ENCODE results near the gene CHRNE. TPM values are rescaled to one million over a fixed set of nuclear protein-coding genes. Genes with fewer than 3 reads are reported as not detected.

Gene CHRNE
- total and polyA plus RNA-seq, 12 donors = 0.30 to 7.2 (median 0.56) TPM; not detected in 2

DNA sequence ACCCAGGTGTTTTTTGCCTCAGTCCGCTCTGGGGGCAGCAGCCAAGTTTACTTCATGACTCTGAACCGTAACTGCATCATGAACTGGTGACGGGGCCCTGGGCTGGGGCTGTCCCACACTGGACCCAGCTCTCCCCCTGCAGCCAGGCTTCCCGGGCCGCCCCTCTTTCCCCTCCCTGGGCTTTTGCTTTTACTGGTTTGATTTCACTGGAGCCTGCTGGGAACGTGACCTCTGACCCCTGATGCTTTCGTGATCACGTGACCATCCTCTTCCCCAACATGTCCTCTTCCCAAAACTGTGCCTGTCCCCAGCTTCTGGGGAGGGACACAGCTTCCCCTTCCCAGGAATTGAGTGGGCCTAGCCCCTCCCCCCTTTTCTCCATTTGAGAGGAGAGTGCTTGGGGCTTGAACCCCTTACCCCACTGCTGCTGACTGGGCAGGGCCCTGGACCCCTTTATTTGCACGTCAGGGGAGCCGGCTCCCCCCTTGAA, 5.7 kb downstream of the CHRNE start:
- Histone ChIP-seq H3K4me1 (replicated peaks in 1 of 2) (peaks cover 0 to 9% of the 10 kb centered on the region in 2 donors), H3K36me3 (replicated peaks in 1 of 2) (peaks cover 0 to 47% of the 10 kb centered on the region in 2 donors), H3K27ac (no peak overlapping the region), H3K9me3 (replicated peaks in 1 of 3) (no peaks in the 10 kb centered on the region), H3K4me3 (no peak overlapping the region), H3K27me3 (no peaks in the 10 kb centered on the region)
- no peak for DNase-seq
- 79 to 85% (median 80%) methylated on average over 9 to 10 of the region's 10 CpGs for WGBS, 4 donors
- intact Hi-C loops (cut with DNase I) = no loop called here
- no peak for TF ChIP-seq POLR2A (IDR thresholded peaks at IDR 0.05)
- no peak for TF ChIP-seq CTCF (IDR thresholded peaks at IDR 0.05)

GRCh38 chr17:4896332-4897197, 6.3 kb downstream of the CHRNE start:
- Histone ChIP-seq H3K27me3 (no peaks in the 10 kb centered on the region), H3K9me3 (replicated peaks in 1 of 3) (no peaks in the 10 kb centered on the region), H3K27ac (no peak overlapping the region), H3K36me3 (replicated peaks in 1 of 2) (peaks cover 0 to 54% of the 10 kb centered on the region in 2 donors), H3K4me3 (no peak overlapping the region), H3K4me1 (replicated peaks in 1 of 2) (peaks cover 0 to 9% of the 10 kb centered on the region in 2 donors)
- intact Hi-C loops (cut with DNase I) = no loop called here
- WGBS, 4 donors = 92 to 95% (median 93%) methylated on average over 13 to 27 of the region's 27 CpGs
- no peak for DNase-seq
- no peak for TF ChIP-seq POLR2A (IDR thresholded peaks at IDR 0.05)
- no peak for TF ChIP-seq CTCF (IDR thresholded peaks at IDR 0.05)

DNA sequence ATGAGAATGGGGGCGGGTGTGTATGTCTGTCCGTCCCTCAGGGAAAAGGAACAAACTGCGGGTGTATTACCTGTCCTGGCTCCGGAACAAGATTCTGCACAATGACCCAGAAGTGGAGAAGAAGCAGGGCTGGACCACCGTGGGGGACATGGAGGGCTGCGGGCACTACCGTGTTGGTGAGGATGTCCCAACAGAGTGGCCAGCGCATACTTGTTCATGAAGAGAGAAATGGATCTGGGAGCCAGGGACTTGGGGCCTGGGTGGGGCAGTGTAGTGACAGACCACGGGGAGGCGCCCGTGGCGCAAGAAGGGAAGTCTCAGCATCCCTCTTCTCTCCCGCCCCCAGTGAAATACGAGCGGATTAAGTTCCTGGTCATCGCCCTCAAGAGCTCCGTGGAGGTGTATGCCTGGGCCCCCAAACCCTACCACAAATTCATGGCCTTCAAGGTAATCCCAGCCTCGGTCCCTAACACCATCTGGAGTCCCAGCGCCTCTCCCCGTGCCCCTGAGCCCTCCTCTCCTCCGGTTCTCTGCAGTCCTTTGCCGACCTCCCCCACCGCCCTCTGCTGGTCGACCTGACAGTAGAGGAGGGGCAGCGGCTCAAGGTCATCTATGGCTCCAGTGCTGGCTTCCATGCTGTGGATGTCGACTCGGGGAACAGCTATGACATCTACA, 7.1 kb downstream of the CHRNE start:
- intact Hi-C loops (cut with DNase I) = no loop called here
- no peaks in the 10 kb centered on the region for H3K27me3 ChIP-seq
- H3K4me1 ChIP-seq (replicated peaks in 1 of 2) = peaks cover 0 to 9% of the 10 kb centered on the region in 2 donors
- TF ChIP-seq POLR2A (IDR thresholded peaks at IDR 0.05) (no peak), CTCF (IDR thresholded peaks at IDR 0.05) (no peak)
- 73 to 80% (median 77%) methylated on average over 26 to 27 of the region's 27 CpGs for WGBS, 4 donors
- DNase-seq = no peak
- peaks cover 0 to 61% of the 10 kb centered on the region in 2 donors for H3K36me3 ChIP-seq (replicated peaks in 1 of 2)
- H3K9me3 ChIP-seq (replicated peaks in 1 of 3) = no peaks in the 10 kb centered on the region
- H3K27ac ChIP-seq = no peak overlapping the region
- no peak overlapping the region for H3K4me3 ChIP-seq

DNA sequence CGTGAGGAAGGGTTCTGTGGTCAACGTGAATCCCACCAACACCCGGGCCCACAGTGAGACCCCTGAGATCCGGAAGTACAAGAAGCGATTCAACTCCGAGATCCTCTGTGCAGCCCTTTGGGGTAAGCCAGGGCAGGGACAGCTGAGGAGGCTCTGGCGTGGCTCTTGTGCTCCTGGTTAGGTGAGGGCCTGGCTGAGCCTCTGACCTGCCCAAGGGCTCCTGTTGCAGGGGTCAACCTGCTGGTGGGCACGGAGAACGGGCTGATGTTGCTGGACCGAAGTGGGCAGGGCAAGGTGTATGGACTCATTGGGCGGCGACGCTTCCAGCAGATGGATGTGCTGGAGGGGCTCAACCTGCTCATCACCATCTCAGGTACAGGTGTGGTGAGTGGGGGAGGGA, 7.8 kb downstream of the CHRNE start:
- no peaks in the 10 kb centered on the region for H3K27me3 ChIP-seq
- DNase-seq = no peak
- intact Hi-C loops (cut with DNase I) = no loop called here
- H3K4me3 ChIP-seq = no peak overlapping the region
- peaks cover 0 to 68% of the 10 kb centered on the region in 2 donors for H3K36me3 ChIP-seq (replicated peaks in 1 of 2)
- H3K27ac ChIP-seq = no peak overlapping the region
- H3K4me1 ChIP-seq (replicated peaks in 1 of 2) = peaks cover 0 to 9% of the 10 kb centered on the region in 2 donors
- no peaks in the 10 kb centered on the region for H3K9me3 ChIP-seq (replicated peaks in 1 of 3)
- 93 to 98% (median 96%) methylated on average over 7 to 13 of the region's 13 CpGs for WGBS, 4 donors
- TF ChIP-seq POLR2A (IDR thresholded peaks at IDR 0.05) = no peak
- TF ChIP-seq CTCF (IDR thresholded peaks at IDR 0.05) = no peak

Measured in adrenal gland (tissue), 12 donors.